Uterus (tissue), 2 donors: ENCODE measurements around the gene TRIM14.

Source experiments
- POLR2A ChIP-seq, 2 donors: fragments of 450-650 bp; IDR thresholded peaks; one replicate each; pipeline ENCODE4 v1.6.1; 2016; ENCODE audit warnings: antibody characterized with exemption in 2 of 2, mild to moderate bottlenecking in 1 of 2, moderate library complexity in 1 of 2
- TF ChIP-seq, protein P1 (sequence below), 4 experiments: fragments of 200-600 bp in 2 of 4; fragments of 450-650 bp in 2 of 4; sonication (generic) in 2 of 4; IDR thresholded peaks; one replicate each; pipeline ENCODE4 v1.5.1; 2016 to 2019; ENCODE audit warnings: antibody characterized with exemption in 4 of 4, mild to moderate bottlenecking in 2 of 4, moderate library complexity in 1 of 4

DNA sequence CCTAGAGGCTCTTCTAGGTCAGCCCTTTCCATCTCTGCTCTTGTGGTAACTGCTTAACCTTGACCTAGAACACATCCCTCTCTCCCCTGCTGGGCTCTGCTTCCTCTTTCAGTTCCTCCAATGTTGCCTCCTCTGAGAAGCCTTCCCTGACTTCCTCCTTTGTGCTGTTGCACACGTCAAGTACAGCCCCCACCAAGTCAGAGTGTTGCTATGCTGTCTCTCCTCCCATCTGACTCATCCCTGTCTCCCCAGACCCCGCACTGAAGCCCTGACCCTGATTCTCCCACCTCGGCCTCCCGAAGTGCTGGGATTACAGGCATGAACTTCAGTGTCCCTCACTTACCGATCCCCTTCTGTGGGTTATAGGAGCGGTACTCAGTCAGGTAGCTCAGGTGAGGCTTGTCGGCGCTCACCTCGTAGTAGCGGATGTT is 10.4 kb upstream of the TRIM14 start:
- TF ChIP-seq, protein P1, sequence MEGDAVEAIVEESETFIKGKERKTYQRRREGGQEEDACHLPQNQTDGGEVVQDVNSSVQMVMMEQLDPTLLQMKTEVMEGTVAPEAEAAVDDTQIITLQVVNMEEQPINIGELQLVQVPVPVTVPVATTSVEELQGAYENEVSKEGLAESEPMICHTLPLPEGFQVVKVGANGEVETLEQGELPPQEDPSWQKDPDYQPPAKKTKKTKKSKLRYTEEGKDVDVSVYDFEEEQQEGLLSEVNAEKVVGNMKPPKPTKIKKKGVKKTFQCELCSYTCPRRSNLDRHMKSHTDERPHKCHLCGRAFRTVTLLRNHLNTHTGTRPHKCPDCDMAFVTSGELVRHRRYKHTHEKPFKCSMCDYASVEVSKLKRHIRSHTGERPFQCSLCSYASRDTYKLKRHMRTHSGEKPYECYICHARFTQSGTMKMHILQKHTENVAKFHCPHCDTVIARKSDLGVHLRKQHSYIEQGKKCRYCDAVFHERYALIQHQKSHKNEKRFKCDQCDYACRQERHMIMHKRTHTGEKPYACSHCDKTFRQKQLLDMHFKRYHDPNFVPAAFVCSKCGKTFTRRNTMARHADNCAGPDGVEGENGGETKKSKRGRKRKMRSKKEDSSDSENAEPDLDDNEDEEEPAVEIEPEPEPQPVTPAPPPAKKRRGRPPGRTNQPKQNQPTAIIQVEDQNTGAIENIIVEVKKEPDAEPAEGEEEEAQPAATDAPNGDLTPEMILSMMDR (IDR thresholded peaks at IDR 0.05): no peak
- no peak for TF ChIP-seq POLR2A (IDR thresholded peaks at IDR 0.05)
